GM19397 (cell line): ENCODE measurements around the gene ANKRD36.
"Not testable (repeated sequence)": the region's sequence is repeated elsewhere in the genome, so short reads cannot be mapped to it uniquely, and the experiment has no call there.

ENCODE experiments used
- ATAC-seq: cut with Tn5 transposase; IDR thresholded peaks from one replicate; pipeline ENCODE4 v1.9.1; 2021; ENCODE audit warnings: mild to moderate bottlenecking, moderate library complexity; ENCODE audit not compliant: unreplicated experiment

Gene ANKRD36

GRCh38 chr2:97112320-97113049 is 468 bp upstream of the ANKRD36 start:
- peak; percentile 36 for ATAC-seq

DNA sequence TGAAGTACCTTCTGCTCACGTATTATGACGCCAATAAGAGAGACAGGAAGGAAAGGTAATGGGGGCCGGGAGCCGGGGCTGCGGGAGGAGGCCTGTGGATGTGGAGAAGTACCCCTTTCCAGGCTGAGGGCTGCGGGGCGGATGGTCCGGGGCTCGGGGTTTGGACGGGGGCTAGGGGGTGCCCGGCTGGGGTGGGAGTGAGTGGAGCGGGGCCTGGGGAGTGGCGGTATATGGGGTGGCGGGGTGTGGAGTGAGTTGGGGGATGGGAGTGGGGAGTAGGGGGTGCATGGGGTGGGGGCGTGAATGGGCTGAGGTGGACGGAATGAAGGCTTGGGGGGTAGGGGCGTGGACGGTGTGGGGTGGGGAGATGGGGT is 916 bp downstream of the ANKRD36 start:
- peak; percentile 12 for ATAC-seq

- ATAC-seq = not testable (repeated sequence)
Measured at GRCh38 chr2:97129090-97129489, 16.1 kb downstream of the ANKRD36 start.

DNA sequence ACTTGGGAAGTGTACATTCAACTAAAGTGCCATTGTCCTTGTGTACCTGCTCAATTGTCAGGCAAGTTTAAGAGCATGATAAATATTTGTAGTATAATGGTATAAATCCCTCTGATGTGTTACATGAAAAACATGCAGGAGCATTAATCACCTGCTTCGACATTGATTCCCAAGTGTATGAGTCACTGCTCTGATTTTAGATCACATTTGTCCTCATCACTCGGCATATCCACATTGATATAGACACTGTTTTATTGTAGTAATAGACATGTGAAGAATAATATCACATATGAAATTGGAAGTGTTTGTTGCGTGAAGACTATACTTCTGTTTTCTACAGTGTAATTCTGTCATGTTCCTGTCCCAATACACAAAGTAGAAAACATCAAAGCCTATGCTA is 31.1 kb downstream of the ANKRD36 start:
- not testable (repeated sequence) for ATAC-seq

DNA sequence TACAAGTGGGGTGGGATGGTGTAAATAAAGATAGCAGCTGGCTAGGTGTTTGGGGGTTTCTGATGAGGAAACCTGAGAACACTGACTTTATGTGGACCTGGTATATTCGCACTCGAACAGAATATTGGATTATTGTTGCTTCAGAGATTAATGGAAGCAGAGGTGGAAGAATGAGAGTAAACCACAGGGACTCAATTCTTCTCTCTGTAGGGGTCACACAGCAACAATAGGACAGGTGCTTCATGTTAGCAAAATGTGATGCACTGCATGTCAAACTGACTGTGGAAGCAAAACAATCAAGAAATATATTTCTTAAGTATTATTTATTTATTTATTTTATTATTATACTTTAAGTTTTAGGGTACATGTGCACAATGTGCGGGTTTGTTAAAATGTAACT is 53.6 kb downstream of the ANKRD36 start:
- not testable (repeated sequence) for ATAC-seq

DNA sequence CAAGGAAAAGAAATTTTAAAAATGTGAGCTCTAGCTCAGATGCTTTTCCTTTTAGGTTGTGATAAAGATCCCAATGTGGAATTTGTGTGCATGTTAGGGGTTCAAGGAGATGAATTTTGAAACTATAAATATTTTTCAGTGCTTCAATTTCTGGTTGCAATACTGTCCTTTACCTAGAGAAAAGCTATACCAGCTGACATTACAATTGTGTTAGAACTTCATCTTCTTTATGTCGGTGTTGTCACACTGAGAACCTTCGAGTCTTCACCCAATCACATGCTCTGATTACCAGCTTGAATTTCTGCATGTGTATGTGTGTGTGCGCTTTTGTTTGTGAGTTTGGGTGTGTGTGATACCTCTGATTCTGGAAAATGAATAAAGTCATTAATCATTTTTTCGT is 55.0 kb downstream of the ANKRD36 start:
- ATAC-seq = not testable (repeated sequence)

DNA sequence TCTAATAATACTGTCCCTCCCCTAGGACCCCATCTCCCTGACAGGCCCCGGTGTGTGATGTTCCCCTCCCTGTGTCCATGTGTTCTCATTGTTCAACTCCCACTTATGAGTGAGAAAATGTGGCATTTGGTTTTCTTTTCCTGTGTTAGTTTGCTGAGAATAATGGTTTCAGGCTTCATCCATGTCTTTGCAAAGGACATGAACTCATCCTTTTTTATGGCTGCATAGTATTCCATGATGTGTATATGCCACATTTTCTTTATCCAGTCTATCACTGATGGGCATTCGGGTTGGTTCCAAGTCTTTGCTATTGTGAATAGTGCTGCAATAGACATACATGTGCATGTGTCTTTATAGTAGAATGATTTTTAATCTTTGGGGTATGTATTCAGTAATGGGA is 55.6 kb downstream of the ANKRD36 start:
- ATAC-seq = not testable (repeated sequence)

DNA sequence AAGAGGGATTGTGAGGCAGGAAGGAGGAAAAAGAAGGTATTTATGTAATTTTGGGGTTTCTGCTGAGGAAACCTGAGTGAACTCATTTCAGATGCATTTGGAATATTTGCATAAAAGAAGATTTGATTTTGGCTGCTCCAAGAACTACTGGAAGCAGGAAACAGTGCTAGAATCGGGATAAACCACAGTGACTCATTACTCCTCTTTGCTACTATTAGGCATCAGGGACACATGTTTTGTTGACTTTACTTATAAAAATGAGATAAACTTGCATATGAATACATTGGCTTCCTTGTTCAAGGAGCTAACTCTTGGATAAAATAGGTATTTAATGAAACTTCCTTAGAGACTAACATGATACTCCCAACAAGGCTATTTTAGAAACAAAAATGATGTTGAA is 67.4 kb downstream of the ANKRD36 start:
- ATAC-seq = not testable (repeated sequence)

GRCh38 chr2:97195349-97195748 is 82.4 kb downstream of the ANKRD36 start:
- ATAC-seq = not testable (repeated sequence)

GRCh38 chr2:97197251-97197650 is 84.3 kb downstream of the ANKRD36 start:
- ATAC-seq = not testable (repeated sequence)

- ATAC-seq = not testable (repeated sequence)
Measured at GRCh38 chr2:97200887-97201286, 87.9 kb downstream of the ANKRD36 start.

- not testable (repeated sequence) for ATAC-seq
Measured at GRCh38 chr2:97202643-97203250, 89.8 kb downstream of the ANKRD36 start.

GRCh38 chr2:97210325-97210724 is 97.4 kb downstream of the ANKRD36 start:
- no peak for ATAC-seq

GRCh38 chr2:97215025-97215424 is 102.1 kb downstream of the ANKRD36 start:
- not testable (repeated sequence) for ATAC-seq

- ATAC-seq = not testable (repeated sequence)
Measured at GRCh38 chr2:97230848-97231585, 118.1 kb downstream of the ANKRD36 start.

DNA sequence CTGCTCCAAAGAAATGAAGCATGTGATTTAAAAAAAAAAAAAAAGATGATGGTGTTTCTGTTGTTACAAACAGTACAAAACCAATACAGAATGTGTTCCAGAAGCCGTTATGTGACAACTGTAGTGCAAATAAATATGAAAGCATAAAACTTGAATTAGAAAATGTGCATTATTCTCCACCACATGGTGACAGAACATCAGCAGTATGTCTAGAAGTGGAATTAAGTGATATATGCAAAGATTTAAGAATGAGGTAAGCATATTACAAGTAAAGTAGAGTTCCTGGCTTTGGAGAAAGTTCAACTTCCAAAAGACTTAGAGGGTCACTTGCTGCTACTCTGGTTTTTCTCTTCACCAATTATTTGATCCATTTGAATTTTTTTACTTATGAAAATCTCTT is 120.0 kb downstream of the ANKRD36 start:
- ATAC-seq = not testable (repeated sequence)

GRCh38 chr2:97233660-97234295 is 120.8 kb downstream of the ANKRD36 start:
- not testable (repeated sequence) for ATAC-seq

DNA sequence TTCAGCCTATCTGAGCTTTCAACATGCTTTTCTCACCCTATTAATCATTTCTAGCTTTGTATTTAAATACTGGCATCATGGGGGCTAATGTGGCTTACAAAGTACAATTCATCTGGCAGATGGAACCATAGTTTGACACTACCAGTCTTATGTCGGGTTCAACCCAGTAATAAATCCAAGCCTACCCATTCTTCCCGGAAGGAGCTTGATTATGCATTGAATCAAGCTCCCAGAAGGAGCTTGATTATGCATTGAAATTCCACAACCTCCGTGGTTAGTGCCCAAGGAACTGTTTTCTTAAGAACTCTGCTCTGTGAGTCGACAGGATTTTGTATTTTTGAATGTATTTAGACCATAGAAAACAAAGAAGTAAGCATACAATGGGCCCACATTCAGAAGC is 148.2 kb downstream of the ANKRD36 start:
- ATAC-seq = not testable (repeated sequence)

- not testable (repeated sequence) for ATAC-seq
Measured at GRCh38 chr2:97266449-97266848, 153.5 kb downstream of the ANKRD36 start.

- ATAC-seq = no peak
Measured at GRCh38 chr2:97267411-97268074, 154.6 kb downstream of the ANKRD36 start.
